Measurements from ENCODE around the gene RAP2C. TPM values are rescaled to one million over a fixed set of nuclear protein-coding genes. Genes with fewer than 3 reads are reported as not detected.

RAP2C gene
- total RNA-seq = 11.8 TPM

GRCh38 chrX:132219343-132219768 is at the start of gene RAP2C:
Gene RAP2C, minus strand, starts transcription at chrX:132219447. Its CDS starts 2,179 bp downstream, at chrX:132217268.
- H3K4me1 ChIP-seq = peaks cover 17% of the 10 kb centered on the region
- peak within 1 kb of the TSS; percentile 67 to 70 for H3K4me3 ChIP-seq
- intact Hi-C loops (cut with DNase I) = no loop called here
- TF ChIP-seq CTCF (IDR thresholded peaks at IDR 0.05) = peak in 2 of 3 experiments; percentile 44 to 48
- no peak for TF ChIP-seq POLR2AphosphoS5 (IDR thresholded peaks at IDR 0.05; ENCODE audit: insufficient read depth in 1 of 2, low read depth in 1 of 2)
- TF ChIP-seq POLR2A (IDR thresholded peaks at IDR 0.05) = no peak
- no peaks in the 10 kb centered on the region for H3K9me3 ChIP-seq
- H3K27ac ChIP-seq = peak within 1 kb of the TSS; percentile 93
- DNase-seq (ENCODE audit: extremely low spot score in 2 of 2) = no peak
- H3K27me3 ChIP-seq = no peaks in the 10 kb centered on the region
- H3K36me3 ChIP-seq = no peaks in the 10 kb centered on the region

- H3K27ac ChIP-seq = no peak overlapping the region
- TF ChIP-seq CTCF (IDR thresholded peaks at IDR 0.05) (no peak), POLR2AphosphoS5 (IDR thresholded peaks at IDR 0.05; ENCODE audit: insufficient read depth in 1 of 2, low read depth in 1 of 2) (no peak)
- intact Hi-C loops (cut with DNase I) = no loop called here
- no peaks in the 10 kb centered on the region for H3K4me1 ChIP-seq
- DNase-seq (ENCODE audit: extremely low spot score in 2 of 2) = no peak
- no peak overlapping the region for H3K4me3 ChIP-seq
- no peaks in the 10 kb centered on the region for H3K27me3 ChIP-seq
- H3K36me3 ChIP-seq = no peaks in the 10 kb centered on the region
- H3K9me3 ChIP-seq = no peaks in the 10 kb centered on the region
Observed at GRCh38 chrX:132267392-132267791, 48.1 kb upstream of the RAP2C start.

GRCh38 chrX:132266583-132267355 is 47.5 kb upstream of the RAP2C start:
- Histone ChIP-seq H3K36me3 (no peaks in the 10 kb centered on the region), H3K27me3 (no peaks in the 10 kb centered on the region), H3K9me3 (no peaks in the 10 kb centered on the region), H3K4me1 (no peaks in the 10 kb centered on the region), H3K27ac (no peak overlapping the region), H3K4me3 (no peak overlapping the region)
- intact Hi-C loops (cut with DNase I) = no loop called here
- TF ChIP-seq POLR2AphosphoS5 (IDR thresholded peaks at IDR 0.05; ENCODE audit: insufficient read depth in 1 of 2, low read depth in 1 of 2) (no peak), POLR2A (IDR thresholded peaks at IDR 0.05) (no peak), CTCF (IDR thresholded peaks at IDR 0.05) (no peak)
- no peak for DNase-seq (ENCODE audit: extremely low spot score in 2 of 2)

- Histone ChIP-seq H3K4me1 (no peaks in the 10 kb centered on the region), H3K27ac (no peak overlapping the region), H3K27me3 (no peaks in the 10 kb centered on the region), H3K9me3 (no peaks in the 10 kb centered on the region), H3K4me3 (no peak overlapping the region), H3K36me3 (no peaks in the 10 kb centered on the region)
- TF ChIP-seq POLR2A (IDR thresholded peaks at IDR 0.05) = no peak
- TF ChIP-seq POLR2AphosphoS5 (IDR thresholded peaks at IDR 0.05; ENCODE audit: insufficient read depth in 1 of 2, low read depth in 1 of 2) = no peak
- no peak for TF ChIP-seq CTCF (IDR thresholded peaks at IDR 0.05)
- intact Hi-C loops (cut with DNase I) = no loop called here
- DNase-seq (ENCODE audit: extremely low spot score in 2 of 2) = no peak
Observed at GRCh38 chrX:132263127-132263526, 43.9 kb upstream of the RAP2C start.

- no peaks in the 10 kb centered on the region for H3K27me3 ChIP-seq
- no peak overlapping the region for H3K4me3 ChIP-seq
- TF ChIP-seq POLR2A (IDR thresholded peaks at IDR 0.05) (no peak), CTCF (IDR thresholded peaks at IDR 0.05) (no peak), POLR2AphosphoS5 (IDR thresholded peaks at IDR 0.05; ENCODE audit: insufficient read depth in 1 of 2, low read depth in 1 of 2) (no peak)
- no peak for DNase-seq (ENCODE audit: extremely low spot score in 2 of 2)
- H3K27ac ChIP-seq = no peak overlapping the region
- H3K36me3 ChIP-seq = no peaks in the 10 kb centered on the region
- H3K4me1 ChIP-seq = no peaks in the 10 kb centered on the region
- intact Hi-C loops (cut with DNase I) = no loop called here
- no peaks in the 10 kb centered on the region for H3K9me3 ChIP-seq
Observed at GRCh38 chrX:132258509-132258908, 39.3 kb upstream of the RAP2C start.
